ENCODE results near the gene SCN3B.

DNA sequence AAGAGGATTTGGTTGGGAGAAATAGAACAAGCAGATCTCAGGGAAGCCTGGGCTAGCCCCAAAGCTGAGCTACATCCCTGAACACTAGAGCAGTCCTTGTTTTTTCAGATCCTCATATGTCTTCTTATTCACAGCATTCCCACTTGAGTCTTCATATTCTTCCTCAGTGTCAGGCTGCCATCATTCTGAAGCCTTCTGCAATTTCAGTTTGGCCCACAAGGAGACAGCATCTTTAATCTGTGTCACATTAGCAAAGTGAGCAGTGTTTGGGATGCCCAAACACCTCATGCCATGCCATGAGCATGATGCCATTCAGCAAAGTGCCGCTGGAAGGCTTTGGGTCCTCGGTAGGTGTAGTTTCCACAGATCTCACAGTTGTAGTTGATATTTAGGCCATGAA is 56.6 kb downstream of the SCN3B start:
- TF ChIP-seq TAF1 (IDR thresholded peaks at IDR 0.05; ENCODE audit: borderline replicate concordance, insufficient read depth, low read length) (no peak), FOXP2 (optimal IDR thresholded peaks at IDR 0.05; ENCODE audit: borderline replicate concordance, extremely low read depth, extremely low read length, insufficient read depth) (no peak), POLR2AphosphoS5 (IDR thresholded peaks at IDR 0.05; ENCODE audit: low read depth, low read length) (no peak), SIN3A (IDR thresholded peaks at IDR 0.05; ENCODE audit: borderline replicate concordance, insufficient read depth, low read length) (no peak)
